HCT116 (cell line): ENCODE results near the gene TNNC1.

Source experiments
- ATF3 ChIP-seq: IDR thresholded peaks from 2 replicates; pipeline ENCODE4 v1.6.1; 2012
- CTCF ChIP-seq, 3 experiments: fragments of 200-600 bp in 1 of 3; sonication (generic) in 1 of 3; IDR thresholded peaks in 2 of 3; conservative IDR thresholded peaks in 1 of 3; 2 replicates each; pipeline ENCODE4 v1.5.1; 2012 to 2017; ENCODE audit warnings: low read depth in 2 of 3, low read length in 2 of 3, antibody characterized with exemption in 1 of 3, borderline replicate concordance in 1 of 3, control low read depth in 1 of 3, mild to moderate bottlenecking in 1 of 3, mixed read lengths in 1 of 3, mixed run types in 1 of 3, moderate library complexity in 1 of 3; ENCODE audit not compliant: insufficient read depth in 1 of 3
- EGR1 ChIP-seq: IDR thresholded peaks from 2 replicates; pipeline ENCODE4 v1.6.1; 2012; ENCODE audit warnings: low read depth
- EZH2 ChIP-seq: fragments of 200-600 bp; sonication (generic); IDR thresholded peaks from 2 replicates; pipeline ENCODE4 v1.6.1; 2017; ENCODE audit warnings: antibody characterized with exemption, mixed run types
- EZH2phosphoT487 ChIP-seq: fragments of 200-600 bp; IDR thresholded peaks from 2 replicates; pipeline ENCODE4 v1.6.1; 2018; ENCODE audit warnings: antibody characterized with exemption, borderline replicate concordance
- MAX ChIP-seq: IDR thresholded peaks from 2 replicates; pipeline ENCODE4 v1.6.1; 2012
- POLR2A ChIP-seq: IDR thresholded peaks from 2 replicates; pipeline ENCODE4 v1.7.0; 2011; ENCODE audit warnings: borderline replicate concordance; ENCODE audit not compliant: insufficient read depth, insufficient read length; ENCODE audit errors: extremely low read depth
- POLR2AphosphoS5 ChIP-seq: IDR thresholded peaks from 2 replicates; pipeline ENCODE4 v1.6.1; 2011; ENCODE audit warnings: mild to moderate bottlenecking, low read depth, low read length, moderate library complexity
- REST ChIP-seq: IDR thresholded peaks from 2 replicates; pipeline ENCODE4 v1.6.1; 2012; ENCODE audit warnings: low read depth
- ZFX ChIP-seq: fragments of 450-650 bp; IDR thresholded peaks from 2 replicates; pipeline ENCODE4 v1.6.1; 2017

- no peak for TF ChIP-seq CTCF (IDR thresholded peaks at IDR 0.05 in 2 of 3, conservative IDR thresholded peaks at IDR 0.05 in 1 of 3; ENCODE audit: borderline replicate concordance in 1 of 3, insufficient read depth in 1 of 3, low read depth in 2 of 3, low read length in 2 of 3)
- TF ChIP-seq POLR2A, result no peak
- no peak for TF ChIP-seq EGR1
- TF ChIP-seq REST, result no peak
- TF ChIP-seq ATF3, result no peak
- no peak for TF ChIP-seq EZH2phosphoT487
- TF ChIP-seq MAX, result no peak
- no peak for TF ChIP-seq ZFX
- no peak for TF ChIP-seq EZH2
- no peak for TF ChIP-seq POLR2AphosphoS5
Measured at GRCh38 chr3:52401551-52401950, 52.3 kb downstream of the TNNC1 start.
